GM18507 (cell line): Measurements from ENCODE around the gene WTIP.

ENCODE experiments used
- DNase-seq: peaks from one replicate; pipeline ENCODE4 v3.0.0; 2011; ENCODE audit warnings: low read depth; ENCODE audit not compliant: insufficient read length; ENCODE audit errors: extremely low spot score
- FAIRE-seq: peaks from 2 replicates; lab custom pipeline; 2011; peaks lifted over from hg19 to GRCh38; lab: Jason Lieb, UNC

WTIP gene

DNA sequence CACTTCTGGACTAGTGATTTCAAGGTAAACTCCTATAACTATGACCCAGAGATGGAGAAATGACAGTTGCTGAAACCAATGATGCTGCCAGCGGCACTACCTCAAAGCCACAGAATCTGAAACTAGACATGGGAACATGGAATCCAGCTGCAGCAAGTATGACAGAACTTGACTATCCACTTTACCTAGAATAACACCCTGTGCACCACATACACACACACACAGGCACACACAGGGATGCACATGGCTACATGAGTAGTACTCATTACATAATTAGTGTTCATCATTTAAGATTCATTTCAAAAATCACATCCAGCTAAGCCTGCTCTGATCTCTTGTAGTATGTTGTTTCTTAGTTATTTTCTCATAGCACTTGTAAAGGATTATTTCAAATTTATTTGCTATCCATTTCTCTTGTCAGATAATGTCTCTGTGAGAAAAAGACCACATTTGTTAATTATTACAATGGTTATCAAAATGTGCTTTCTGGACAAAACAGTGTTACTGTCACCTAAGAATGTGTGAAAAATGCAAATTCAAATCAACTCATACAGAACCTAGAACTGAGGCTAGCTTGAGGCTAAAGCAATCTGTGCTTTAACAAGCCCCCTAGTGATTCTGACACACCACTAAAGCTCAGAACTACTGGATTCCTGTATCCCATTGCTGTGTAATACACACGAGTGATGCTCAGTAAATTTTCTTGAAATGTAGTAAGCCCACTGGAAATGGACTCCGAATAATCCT is 59.4 kb downstream of the WTIP start:
- no peak for DNase-seq
- FAIRE-seq = no peak

GRCh38 chr19:34549833-34550232 is 68.3 kb downstream of the WTIP start:
- no peak for FAIRE-seq
- DNase-seq = no peak

DNA sequence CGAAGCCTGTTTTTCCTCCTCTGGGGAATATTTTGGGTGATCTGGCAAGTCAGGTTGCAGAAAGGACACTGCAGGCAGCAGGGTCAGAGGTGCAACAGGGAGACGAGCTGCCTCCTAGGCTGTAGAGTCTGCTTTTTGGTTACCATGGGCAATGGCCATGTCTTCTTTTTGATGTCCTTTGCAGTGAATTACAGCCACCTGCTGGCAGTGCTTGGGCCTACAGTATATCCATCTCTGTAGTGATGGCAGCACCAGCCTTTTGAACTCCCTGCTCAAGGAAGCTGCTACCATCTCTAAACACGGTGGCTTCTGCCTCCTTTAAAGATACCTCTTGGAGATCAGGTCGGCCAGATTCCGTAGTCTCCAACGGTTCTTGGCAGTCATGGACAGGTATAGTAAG is 73.9 kb downstream of the WTIP start:
- no peak for DNase-seq
- no peak for FAIRE-seq

DNA sequence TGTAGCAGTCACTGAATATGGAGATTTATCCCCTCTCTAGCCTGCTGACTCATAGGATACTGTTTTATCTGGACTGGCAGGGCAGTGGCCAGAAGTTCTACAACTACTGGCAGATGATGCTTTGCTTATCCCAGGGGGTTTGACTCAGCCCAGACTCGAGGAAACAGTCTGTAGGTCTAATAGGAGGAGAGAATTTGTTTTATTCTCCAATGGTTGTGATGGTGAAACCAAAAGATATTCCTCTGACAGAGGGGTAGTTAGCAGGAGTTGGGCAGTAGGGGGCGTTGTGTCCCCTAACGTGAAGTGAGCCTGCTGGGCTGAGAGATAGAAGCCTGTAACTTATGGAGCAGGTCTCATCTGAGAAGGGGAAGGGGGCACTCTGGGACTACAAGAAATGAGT is 74.9 kb downstream of the WTIP start:
- FAIRE-seq = no peak
- no peak for DNase-seq

- FAIRE-seq (no peak), DNase-seq (no peak)
These were observed 77.5 kb downstream of the WTIP start for GRCh38 chr19:34559045-34559444.

- FAIRE-seq = no peak
- no peak for DNase-seq
These were observed 78.7 kb downstream of the WTIP start for GRCh38 chr19:34560229-34560628.
